GM12892 (cell line): Measurements from ENCODE around the gene PYGB.

Experiments used
- DNase-seq: peaks from one replicate; pipeline ENCODE4 v3.0.0; 2011; ENCODE audit not compliant: insufficient read length
- FAIRE-seq: peaks from 2 replicates; lab custom pipeline; 2011; peaks lifted over from hg19 to GRCh38; lab: Jason Lieb, UNC
- POLR2A ChIP-seq: IDR thresholded peaks from 2 replicates; pipeline ENCODE4 v1.6.1; 2011; ENCODE audit warnings: low read depth, low read length, control low read depth
- POLR2AphosphoS5 ChIP-seq: IDR thresholded peaks from 2 replicates; pipeline ENCODE4 v1.6.1; 2011; ENCODE audit warnings: low read depth, low read length, control low read depth
- TAF1 ChIP-seq: IDR thresholded peaks from 2 replicates; pipeline ENCODE4 v1.6.1; 2011; ENCODE audit warnings: low read depth, mild to moderate bottlenecking, control low read depth, low read length, borderline replicate concordance

PYGB gene

GRCh38 chr20:25271486-25272222, 23.8 kb downstream of the PYGB start:
- DNase-seq, result no peak
- FAIRE-seq, result no peak
- TF ChIP-seq TAF1 (no peak), POLR2AphosphoS5 (no peak), POLR2A (no peak)

- TF ChIP-seq POLR2A, result no peak
- TF ChIP-seq POLR2AphosphoS5, result no peak
- TF ChIP-seq TAF1, result no peak
- DNase-seq (no peak), FAIRE-seq (no peak)
Measured at GRCh38 chr20:25272223-25273000, 24.5 kb downstream of the PYGB start.

DNA sequence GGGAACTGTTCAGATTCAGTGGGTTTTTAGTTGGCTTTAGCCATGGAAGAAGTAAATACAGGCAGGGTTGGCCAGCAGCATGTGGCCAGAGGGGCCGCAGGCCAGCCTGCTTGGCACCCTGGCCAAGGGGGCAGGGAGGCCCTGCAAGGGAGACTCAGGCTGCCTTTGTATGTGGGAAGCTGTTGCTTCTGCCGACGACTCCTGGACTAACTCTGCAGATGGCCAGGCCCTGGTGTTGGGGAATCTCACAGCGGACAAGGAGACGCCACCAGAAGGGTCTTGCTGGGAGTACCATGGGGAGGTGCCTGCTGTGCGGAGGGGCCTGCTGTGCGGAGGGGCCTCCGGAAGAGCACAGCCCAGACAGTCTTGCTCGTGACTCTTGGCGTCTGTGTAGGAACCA, 25.2 kb downstream of the PYGB start:
- no peak for FAIRE-seq
- no peak for DNase-seq
- no peak for TF ChIP-seq POLR2A
- no peak for TF ChIP-seq POLR2AphosphoS5
- no peak for TF ChIP-seq TAF1

- no peak for TF ChIP-seq POLR2AphosphoS5
- TF ChIP-seq TAF1, result no peak
- no peak for TF ChIP-seq POLR2A
- FAIRE-seq, result no peak
- DNase-seq, result no peak
Measured at GRCh38 chr20:25273541-25274358, 25.9 kb downstream of the PYGB start.

- DNase-seq (no peak), FAIRE-seq (no peak)
- TF ChIP-seq TAF1 (no peak), POLR2A (no peak), POLR2AphosphoS5 (no peak)
Measured at GRCh38 chr20:25274481-25274880, 26.6 kb downstream of the PYGB start.

DNA sequence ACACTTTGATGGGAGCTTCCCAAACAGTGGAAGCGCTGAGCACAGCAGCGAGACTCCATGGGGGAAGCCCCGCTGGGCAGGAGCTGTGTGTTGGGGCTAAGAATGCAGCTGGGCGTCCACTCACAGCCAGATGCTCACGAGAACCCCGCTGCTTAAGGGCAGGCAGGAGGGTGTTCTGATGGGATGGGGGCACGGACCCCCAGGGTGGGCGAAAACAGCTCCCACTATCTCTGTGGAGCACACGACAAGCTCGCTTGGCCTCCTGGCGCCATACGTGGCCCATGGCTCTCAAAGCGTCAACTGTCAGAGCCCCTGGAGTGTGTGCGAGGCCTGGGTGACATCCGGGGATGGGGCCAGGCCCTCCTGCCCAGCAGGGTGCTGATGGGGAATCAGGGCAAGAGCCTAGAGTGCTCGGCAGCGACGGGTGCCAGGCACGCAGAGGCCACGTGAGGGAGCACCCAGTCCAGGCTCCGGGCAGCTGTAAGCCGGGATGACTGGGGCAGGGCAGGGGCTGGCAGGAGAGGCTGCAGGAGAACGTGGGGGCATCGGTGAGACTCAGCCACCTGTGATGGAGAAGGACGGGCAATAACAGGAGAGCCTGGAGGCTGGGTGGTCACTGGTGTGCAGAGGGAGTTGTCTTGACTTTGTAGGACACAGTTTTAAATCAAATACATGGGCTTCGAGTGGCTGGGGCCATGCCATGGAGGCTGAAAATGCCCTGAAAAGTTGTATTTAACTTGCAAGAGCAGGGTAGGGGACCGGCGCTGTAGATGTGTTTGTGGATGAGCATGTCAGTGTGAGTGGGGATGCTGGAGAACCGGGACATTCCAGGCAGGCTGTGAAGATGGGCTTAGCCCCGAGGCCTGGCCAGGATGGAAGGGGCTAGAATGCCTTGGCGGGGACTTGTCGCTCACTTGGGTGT, 27.3 kb downstream of the PYGB start:
- DNase-seq (no peak), FAIRE-seq (no peak)
- TF ChIP-seq TAF1 (no peak), POLR2AphosphoS5 (no peak), POLR2A (no peak)

DNA sequence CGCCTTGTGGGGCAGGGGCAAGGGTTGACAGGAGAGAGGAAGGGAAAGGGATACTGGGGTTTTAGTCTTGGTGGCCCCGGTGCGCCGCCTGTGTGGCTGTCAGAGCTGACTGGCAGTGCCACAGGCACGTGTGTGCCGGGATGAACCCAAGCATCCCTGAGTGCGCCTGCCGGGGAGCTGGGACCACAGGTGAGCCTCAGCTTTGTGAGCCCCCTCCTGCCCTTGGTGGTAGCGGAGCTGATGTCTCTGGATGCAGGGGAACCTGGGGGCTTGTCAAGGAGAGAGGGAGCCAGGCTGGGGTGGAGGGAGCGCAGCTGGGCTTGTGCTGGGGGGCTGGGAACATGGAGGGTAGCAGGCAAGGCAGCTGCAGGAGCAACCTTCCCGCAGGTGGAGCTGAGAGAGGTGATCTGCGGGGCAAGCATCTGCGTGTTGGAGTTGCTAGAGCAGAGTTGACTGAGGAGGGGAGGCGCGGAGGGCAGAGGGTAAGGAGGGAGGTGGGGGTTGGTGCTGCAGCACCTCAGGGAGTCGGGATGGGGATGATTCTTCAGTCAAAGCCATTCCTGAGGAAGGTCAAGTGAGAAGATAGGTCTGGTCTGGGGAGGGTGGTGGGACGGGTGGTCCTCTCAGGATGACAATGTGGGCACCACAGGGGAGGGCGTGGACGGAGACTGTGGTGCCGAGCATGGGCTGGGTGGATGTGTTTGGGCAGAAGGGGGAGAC, 28.1 kb downstream of the PYGB start:
- TF ChIP-seq POLR2AphosphoS5 (no peak), TAF1 (no peak), POLR2A (no peak)
- DNase-seq, result no peak
- FAIRE-seq, result no peak

GRCh38 chr20:25276533-25277050, 28.7 kb downstream of the PYGB start:
- DNase-seq, result no peak
- no peak for TF ChIP-seq POLR2A
- TF ChIP-seq TAF1, result no peak
- TF ChIP-seq POLR2AphosphoS5, result no peak
- no peak for FAIRE-seq

- FAIRE-seq (no peak), DNase-seq (no peak)
Measured at GRCh38 chr20:25277051-25277801, 29.3 kb downstream of the PYGB start.

More at GRCh38 chr20:25277051-25277801, 29.3 kb downstream of the PYGB start:
- TF ChIP-seq POLR2AphosphoS5 (no peak), TAF1 (no peak), POLR2A (no peak)
